ENCODE results near the gene RBM8A. TPM values are rescaled to one million over a fixed set of nuclear protein-coding genes. Genes with fewer than 3 reads are reported as not detected.

The RBM8A gene
- total RNA-seq, 1 experiment from 2014 or later, result 482 TPM

DNA sequence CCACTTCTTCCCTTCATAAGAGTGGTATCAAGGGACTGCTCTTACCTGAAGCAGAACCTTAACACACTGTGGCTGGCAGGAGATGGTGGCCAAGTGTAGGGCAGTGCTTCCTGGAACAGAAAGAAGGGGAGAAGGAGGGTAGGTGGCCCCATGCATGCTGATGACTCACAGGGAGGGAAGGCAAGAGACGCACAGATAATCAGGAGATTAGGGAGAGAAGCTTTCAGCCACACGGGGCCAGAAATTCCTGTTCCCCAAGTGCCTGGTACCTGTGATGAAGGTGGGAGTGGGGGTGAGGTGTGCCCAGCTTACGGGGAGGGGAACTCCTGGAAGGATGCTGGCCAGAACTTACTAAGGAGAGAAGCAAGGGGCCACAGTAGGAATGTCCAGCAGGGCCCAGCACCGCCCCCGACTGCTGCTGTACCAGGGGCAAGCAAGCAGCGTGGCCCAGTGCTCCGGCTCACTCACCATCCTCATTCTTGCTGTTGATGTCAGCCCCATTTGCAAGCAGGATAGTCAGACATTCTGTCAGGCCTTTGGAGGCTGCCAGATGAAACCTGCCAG is 49.3 kb downstream of the RBM8A start:
- H3K9ac ChIP-seq (ENCODE audit: low read length), result no peak overlapping the region
- H3K79me2 ChIP-seq (ENCODE audit: low read length), result no peaks in the 10 kb centered on the region
- no peaks in the 10 kb centered on the region for H3F3A ChIP-seq (ENCODE audit: low read length, unreplicated experiment)
- H4K20me1 ChIP-seq (ENCODE audit: low read length), result no peaks in the 10 kb centered on the region
- no peaks in the 10 kb centered on the region for H3K9me2 ChIP-seq (replicated peaks; ENCODE audit: low read length)
- H3K4me1 ChIP-seq (ENCODE audit: insufficient read depth, low read length), result peaks cover 11% of the 10 kb centered on the region; the same call in 1 of the 2 replicates
- no peak overlapping the region for H3K27ac ChIP-seq (ENCODE audit: low read length)
- CTCF ChIA-PET, result no interaction called here
- DNase-seq (peak; percentile 33), ATAC-seq (no peak; the same call in 1 of the 2 replicates)
- H3K9me3 ChIP-seq (ENCODE audit: low read length), result no peaks in the 10 kb centered on the region
- no peaks in the 10 kb centered on the region for H3K36me3 ChIP-seq (ENCODE audit: low read depth, low read length)
- intact Hi-C loops (cut with micrococcal nuclease), result no loop called here
- no TSS peak for BruUV-seq (replicated peaks)
- 0 out of 2 replicates have a peak overlapping the region, but pooled peaks have one; percentile 7 for H2AFZ ChIP-seq (ENCODE audit: low read length)
- TF ChIP-seq CTCF (conservative IDR thresholded peaks at IDR 0.05; ENCODE audit: low read depth, low read length) (no peak), EZH2 (IDR thresholded peaks at IDR 0.05; ENCODE audit: low read length, unreplicated experiment) (no peak), EZH2phosphoT487 (IDR thresholded peaks at IDR 0.05; ENCODE audit: borderline replicate concordance, low read length) (no peak)
- POLR2A ChIA-PET (ENCODE audit: unreplicated experiment), result no interaction called here
- H3K27me3 ChIP-seq (ENCODE audit: low read length), result no peaks in the 10 kb centered on the region
- H3K4me2 ChIP-seq (ENCODE audit: low read length), result no peak overlapping the region
- H3K4me3 ChIP-seq (ENCODE audit: low read length), result no peak overlapping the region

DNA sequence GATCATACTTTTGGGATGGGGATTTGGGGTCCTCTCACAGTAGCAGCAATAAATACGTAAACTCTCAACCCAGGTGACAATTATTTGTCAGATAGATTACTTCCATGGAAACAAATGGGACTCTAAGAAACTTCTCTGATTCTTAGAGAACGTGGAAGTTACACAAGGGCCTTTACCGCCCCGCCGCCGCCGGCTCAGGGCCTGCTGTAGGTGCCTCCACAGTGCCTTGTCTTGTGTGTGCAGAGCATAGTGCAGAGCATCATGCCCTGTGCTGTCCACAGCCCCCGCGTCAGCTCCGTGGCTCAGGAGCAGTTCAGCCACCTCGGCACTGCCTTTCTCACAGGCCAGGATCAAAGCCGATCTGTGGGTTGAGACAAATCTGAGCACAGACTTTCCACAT is 52.6 kb downstream of the RBM8A start:
- BruUV-seq (replicated peaks), result no TSS peak
- Histone ChIP-seq H3K4me3 (ENCODE audit: low read length) (no peak overlapping the region), H3F3A (ENCODE audit: low read length, unreplicated experiment) (no peaks in the 10 kb centered on the region), H3K9me3 (ENCODE audit: low read length) (no peaks in the 10 kb centered on the region), H3K4me1 (ENCODE audit: insufficient read depth, low read length) (peaks cover 11% of the 10 kb centered on the region; the same call in 1 of the 2 replicates), H3K27me3 (ENCODE audit: low read length) (no peaks in the 10 kb centered on the region), H3K79me2 (ENCODE audit: low read length) (no peaks in the 10 kb centered on the region), H3K4me2 (ENCODE audit: low read length) (no peak overlapping the region), H3K9ac (ENCODE audit: low read length) (no peak overlapping the region), H2AFZ (ENCODE audit: low read length) (no peak overlapping the region), H3K36me3 (ENCODE audit: low read depth, low read length) (no peaks in the 10 kb centered on the region), H4K20me1 (ENCODE audit: low read length) (no peaks in the 10 kb centered on the region), H3K27ac (ENCODE audit: low read length) (no peak overlapping the region), H3K9me2 (replicated peaks; ENCODE audit: low read length) (no peaks in the 10 kb centered on the region)
- no peak for ATAC-seq
- intact Hi-C loops (cut with micrococcal nuclease), result no loop called here
- TF ChIP-seq EZH2 (IDR thresholded peaks at IDR 0.05; ENCODE audit: low read length, unreplicated experiment), result no peak
- no peak for TF ChIP-seq EZH2phosphoT487 (IDR thresholded peaks at IDR 0.05; ENCODE audit: borderline replicate concordance, low read length)
- no peak for TF ChIP-seq CTCF (conservative IDR thresholded peaks at IDR 0.05; ENCODE audit: low read depth, low read length)
- DNase-seq, result no peak
- CTCF ChIA-PET, result no interaction called here
- POLR2A ChIA-PET (ENCODE audit: unreplicated experiment), result no interaction called here

DNA sequence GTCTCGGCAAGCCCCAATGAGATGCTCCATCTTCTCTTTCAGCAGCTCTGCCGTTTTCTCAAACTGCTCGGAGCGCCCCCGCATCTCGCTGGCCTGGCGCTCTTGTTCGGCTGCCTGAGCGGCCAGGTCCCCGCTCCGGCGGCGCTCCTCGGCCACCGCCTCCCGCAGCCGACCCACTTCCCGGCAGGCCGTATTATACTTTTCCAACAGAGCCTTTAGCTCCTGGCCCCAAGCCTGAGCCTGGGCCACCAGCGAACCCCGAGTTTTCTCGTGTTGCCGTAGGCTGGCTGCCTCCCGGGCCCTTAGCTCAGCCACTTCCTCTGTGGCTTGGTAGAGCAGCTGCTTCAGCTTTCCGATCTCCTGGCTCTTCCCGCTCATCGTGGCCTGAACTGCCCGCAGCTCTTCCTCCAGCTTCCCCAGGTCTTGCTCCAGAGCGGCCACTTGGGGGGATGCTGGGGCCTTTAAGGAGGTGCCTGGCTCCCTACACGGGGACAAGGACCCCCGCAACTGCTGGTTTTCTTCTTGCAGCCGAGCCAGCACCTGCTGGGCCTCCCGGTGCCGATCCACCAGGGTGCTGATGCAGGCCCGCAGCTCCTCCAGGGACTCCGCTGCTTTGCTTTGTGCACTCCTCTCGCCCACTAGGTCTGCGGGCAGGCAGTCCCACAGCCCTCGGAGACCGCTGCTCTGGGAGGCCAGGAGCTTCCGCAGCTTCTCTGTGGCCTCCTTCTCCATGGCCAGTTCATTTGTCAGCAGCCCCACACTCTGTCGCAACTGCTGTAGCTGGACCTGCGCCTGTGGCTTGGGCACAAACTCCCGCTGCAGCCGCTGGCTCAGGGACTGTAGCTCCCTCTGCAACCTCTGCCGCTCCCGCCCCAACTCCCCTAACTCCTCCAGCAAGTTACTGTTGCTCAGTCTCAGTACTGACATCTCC is 55.0 kb downstream of the RBM8A start:
- DNase-seq (no peak), ATAC-seq (no peak; the same call in 1 of the 2 replicates)
- H3K79me2 ChIP-seq (ENCODE audit: low read length), result no peaks in the 10 kb centered on the region
- no peak overlapping the region for H3K4me3 ChIP-seq (ENCODE audit: low read length)
- no TSS peak for BruUV-seq (replicated peaks)
- no peaks in the 10 kb centered on the region for H3K27me3 ChIP-seq (ENCODE audit: low read length)
- H3K36me3 ChIP-seq (ENCODE audit: low read depth, low read length), result no peaks in the 10 kb centered on the region
- H3K9ac ChIP-seq (ENCODE audit: low read length), result no peak overlapping the region
- H3K9me2 ChIP-seq (replicated peaks; ENCODE audit: low read length), result no peaks in the 10 kb centered on the region
- intact Hi-C loops (cut with micrococcal nuclease), result no loop called here
- CTCF ChIA-PET, result no interaction called here
- no peak overlapping the region for H3K27ac ChIP-seq (ENCODE audit: low read length)
- H2AFZ ChIP-seq (ENCODE audit: low read length), result no peak overlapping the region
- H3K4me2 ChIP-seq (ENCODE audit: low read length), result no peak overlapping the region
- no peaks in the 10 kb centered on the region for H3K4me1 ChIP-seq (ENCODE audit: insufficient read depth, low read length)
- TF ChIP-seq EZH2phosphoT487 (IDR thresholded peaks at IDR 0.05; ENCODE audit: borderline replicate concordance, low read length), result no peak
- no peak for TF ChIP-seq CTCF (conservative IDR thresholded peaks at IDR 0.05; ENCODE audit: low read depth, low read length)
- no peak for TF ChIP-seq EZH2 (IDR thresholded peaks at IDR 0.05; ENCODE audit: low read length, unreplicated experiment)
- POLR2A ChIA-PET (ENCODE audit: unreplicated experiment), result no interaction called here
- no peaks in the 10 kb centered on the region for H4K20me1 ChIP-seq (ENCODE audit: low read length)
- no peaks in the 10 kb centered on the region for H3K9me3 ChIP-seq (ENCODE audit: low read length)
- H3F3A ChIP-seq (ENCODE audit: low read length, unreplicated experiment), result no peaks in the 10 kb centered on the region

Data from PC-3 (cell line).